ENCODE data around the gene RNF128. TPM values are rescaled to one million over a fixed set of nuclear protein-coding genes. Genes with fewer than 3 reads are reported as not detected.
"Not testable (repeated sequence)": the region's sequence is repeated elsewhere in the genome, so short reads cannot be mapped to it uniquely, and the experiment has no call there.

Gene RNF128
- total RNA-seq, 1 donor from 2014 or later, result not detected

DNA sequence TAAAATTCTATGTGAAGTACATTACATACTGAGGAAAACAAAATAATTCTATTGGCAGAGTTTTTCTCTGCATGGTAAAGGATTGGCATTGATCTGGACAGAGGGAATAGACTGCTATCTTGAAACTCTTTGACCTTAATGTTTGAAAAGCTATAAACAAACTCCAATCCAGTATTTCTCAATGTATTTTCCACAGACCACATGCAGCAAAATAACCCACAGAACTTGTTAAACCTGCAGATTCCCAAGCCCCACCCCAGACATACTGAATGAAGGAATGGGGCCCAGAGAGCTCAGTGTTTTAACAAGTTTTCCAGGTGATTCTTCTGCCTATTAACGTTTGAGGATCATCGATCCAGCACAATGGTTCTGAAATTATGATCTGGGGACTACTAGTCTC, 15.7 kb downstream of the RNF128 start:
- intact Hi-C loops (cut with micrococcal nuclease), result no loop called here
- no peak for DNase-seq
- Mint-ChIP-seq H3K36me3 (ENCODE audit: low read depth) (no peaks in the 10 kb centered on the region), H3K4me1 (no peaks in the 10 kb centered on the region), H3K4me3 (no peak overlapping the region), H3K27me3 (peaks cover 1% of the 10 kb centered on the region), H3K9me3 (no peaks in the 10 kb centered on the region), H3K27ac (no peak overlapping the region)
- ATAC-seq (ENCODE audit: low read depth), result no peak
- ChIA-PET POLR2A (no interaction called here), CTCF (no interaction called here)
- TF ChIP-seq, protein P1, sequence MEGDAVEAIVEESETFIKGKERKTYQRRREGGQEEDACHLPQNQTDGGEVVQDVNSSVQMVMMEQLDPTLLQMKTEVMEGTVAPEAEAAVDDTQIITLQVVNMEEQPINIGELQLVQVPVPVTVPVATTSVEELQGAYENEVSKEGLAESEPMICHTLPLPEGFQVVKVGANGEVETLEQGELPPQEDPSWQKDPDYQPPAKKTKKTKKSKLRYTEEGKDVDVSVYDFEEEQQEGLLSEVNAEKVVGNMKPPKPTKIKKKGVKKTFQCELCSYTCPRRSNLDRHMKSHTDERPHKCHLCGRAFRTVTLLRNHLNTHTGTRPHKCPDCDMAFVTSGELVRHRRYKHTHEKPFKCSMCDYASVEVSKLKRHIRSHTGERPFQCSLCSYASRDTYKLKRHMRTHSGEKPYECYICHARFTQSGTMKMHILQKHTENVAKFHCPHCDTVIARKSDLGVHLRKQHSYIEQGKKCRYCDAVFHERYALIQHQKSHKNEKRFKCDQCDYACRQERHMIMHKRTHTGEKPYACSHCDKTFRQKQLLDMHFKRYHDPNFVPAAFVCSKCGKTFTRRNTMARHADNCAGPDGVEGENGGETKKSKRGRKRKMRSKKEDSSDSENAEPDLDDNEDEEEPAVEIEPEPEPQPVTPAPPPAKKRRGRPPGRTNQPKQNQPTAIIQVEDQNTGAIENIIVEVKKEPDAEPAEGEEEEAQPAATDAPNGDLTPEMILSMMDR (IDR thresholded peaks at IDR 0.05), result no peak

DNA sequence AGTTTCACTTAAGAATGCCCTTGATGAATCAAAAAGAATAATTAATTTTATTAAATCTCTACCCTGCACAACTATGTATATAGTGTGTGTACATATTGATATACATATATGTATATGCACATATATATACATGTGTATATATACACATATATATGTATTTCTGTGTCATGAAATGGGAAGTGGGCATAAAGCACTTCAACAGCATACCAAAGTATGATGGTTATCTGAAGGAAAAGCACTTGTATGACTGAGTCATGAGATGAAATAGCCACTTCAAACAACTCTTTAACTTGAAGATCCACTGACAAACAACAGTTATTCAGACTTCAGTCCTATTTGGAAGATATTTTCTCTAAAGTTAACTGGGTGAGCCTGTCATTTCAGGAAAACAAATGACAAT, 16.3 kb downstream of the RNF128 start:
- ChIA-PET CTCF (no interaction called here), POLR2A (no interaction called here)

GRCh38 chrX:106748377-106748776, 21.9 kb downstream of the RNF128 start:
- H3K4me3 Mint-ChIP-seq, result no peak overlapping the region
- ATAC-seq (ENCODE audit: low read depth) (no peak), DNase-seq (no peak)
- ChIA-PET CTCF (no interaction called here), POLR2A (no interaction called here)
- no peaks in the 10 kb centered on the region for H3K4me1 Mint-ChIP-seq
- H3K9me3 Mint-ChIP-seq, result peaks cover 4% of the 10 kb centered on the region
- no peak overlapping the region for H3K27ac Mint-ChIP-seq
- TF ChIP-seq, protein P1 (IDR thresholded peaks at IDR 0.05), result no peak
- no peaks in the 10 kb centered on the region for H3K36me3 Mint-ChIP-seq (ENCODE audit: low read depth)
- intact Hi-C loops (cut with micrococcal nuclease), result no loop called here
- H3K27me3 Mint-ChIP-seq, result no peaks in the 10 kb centered on the region

More for the DNA sequence above, 16.3 kb downstream of the RNF128 start:
- Mint-ChIP-seq H3K36me3 (ENCODE audit: low read depth) (no peaks in the 10 kb centered on the region), H3K4me1 (no peaks in the 10 kb centered on the region), H3K4me3 (no peak overlapping the region), H3K9me3 (no peaks in the 10 kb centered on the region), H3K27ac (no peak overlapping the region), H3K27me3 (peaks cover 1% of the 10 kb centered on the region)
- intact Hi-C loops (cut with micrococcal nuclease), result no loop called here
- TF ChIP-seq, protein P1 (IDR thresholded peaks at IDR 0.05), result no peak
- ATAC-seq (ENCODE audit: low read depth), result no peak
- no peak for DNase-seq

DNA sequence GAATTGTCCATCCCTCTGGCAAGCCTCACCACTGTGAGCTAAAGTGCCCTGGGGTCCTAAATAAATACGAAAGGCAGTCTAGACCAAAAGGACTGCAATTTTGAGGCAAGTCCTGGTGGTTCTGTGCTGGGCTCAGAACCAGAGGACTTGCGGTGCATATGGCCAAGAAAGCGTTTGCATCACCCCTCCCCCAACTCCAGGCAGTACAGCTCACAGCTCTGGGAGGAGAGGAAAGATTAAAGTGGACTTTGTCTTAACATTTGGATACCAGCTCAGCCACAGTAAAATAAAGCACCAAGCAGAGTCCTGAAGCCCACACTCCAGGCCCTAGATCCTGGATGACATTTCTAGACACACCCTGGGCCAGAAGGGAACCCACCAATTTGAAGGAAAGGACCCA, 24.9 kb downstream of the RNF128 start:
- Mint-ChIP-seq H3K27me3 (no peaks in the 10 kb centered on the region), H3K27ac (no peak overlapping the region), H3K36me3 (ENCODE audit: low read depth) (no peaks in the 10 kb centered on the region), H3K4me1 (no peaks in the 10 kb centered on the region), H3K9me3 (peaks cover 4% of the 10 kb centered on the region), H3K4me3 (no peak overlapping the region)
- intact Hi-C loops (cut with micrococcal nuclease), result no loop called here
- CTCF ChIA-PET, result no interaction called here
- POLR2A ChIA-PET, result no interaction called here
- no peak for DNase-seq
- ATAC-seq (ENCODE audit: low read depth), result no peak
- TF ChIP-seq, protein P1 (IDR thresholded peaks at IDR 0.05), result no peak

GRCh38 chrX:106752101-106752678, 25.7 kb downstream of the RNF128 start:
- Mint-ChIP-seq H3K4me1 (no peaks in the 10 kb centered on the region), H3K27me3 (no peaks in the 10 kb centered on the region), H3K4me3 (no peak overlapping the region), H3K36me3 (ENCODE audit: low read depth) (no peaks in the 10 kb centered on the region), H3K27ac (no peak overlapping the region), H3K9me3 (peaks cover 4% of the 10 kb centered on the region)
- no peak for DNase-seq
- POLR2A ChIA-PET, result no interaction called here
- ATAC-seq (ENCODE audit: low read depth), result no peak
- intact Hi-C loops (cut with micrococcal nuclease), result no loop called here
- TF ChIP-seq, protein P1 (IDR thresholded peaks at IDR 0.05), result no peak
- CTCF ChIA-PET, result no interaction called here

DNA sequence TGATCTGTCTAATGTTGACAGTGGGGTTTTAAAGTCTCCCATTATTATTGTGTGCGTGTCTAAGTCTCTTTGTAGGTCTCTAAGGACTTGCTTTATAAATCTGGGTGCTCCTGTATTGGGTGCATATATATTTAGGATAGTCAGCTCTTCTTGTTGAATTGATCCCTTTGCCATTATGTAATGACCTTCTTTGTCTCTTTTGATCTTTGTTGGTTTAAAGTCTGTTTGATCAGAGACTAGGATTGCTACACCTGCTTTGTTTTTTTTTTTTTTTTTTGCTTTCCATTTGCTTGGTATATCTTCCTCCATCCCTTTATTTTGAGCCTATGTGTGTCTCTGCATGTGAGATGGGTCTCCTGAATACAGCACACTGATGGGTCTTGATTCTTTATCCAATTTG, 42.8 kb downstream of the RNF128 start:
- intact Hi-C loops (cut with micrococcal nuclease); H3K27me3 Mint-ChIP-seq; H3K9me3 Mint-ChIP-seq; H3K27ac Mint-ChIP-seq; H3K36me3 Mint-ChIP-seq (ENCODE audit: low read depth); ATAC-seq (ENCODE audit: low read depth); H3K4me3 Mint-ChIP-seq; DNase-seq; CTCF ChIA-PET; POLR2A ChIA-PET; H3K4me1 Mint-ChIP-seq: not testable (repeated sequence)

Data from activated B cell treated with CpG ODN at 0.5 μM for 24 hours (primary cell).